Neuronal stem cell (in vitro differentiated cells): Measurements from ENCODE around the gene CASZ1.
A peak's percentile ranks its signal among the peaks of the same experiment; 100 is the strongest.

Experiments
- DNase-seq: peaks from one replicate; pipeline ENCODE4 v3.0.0-alpha.2; 2013; ENCODE audit warnings: low spot score
- H2AFZ ChIP-seq: one replicate; pipeline ENCODE4 v1.6.1; 2013; ENCODE audit warnings: mild to moderate bottlenecking, low read length, inconsistent platforms
- H2AK5ac ChIP-seq: 2 replicates; pipeline ENCODE4 v1.6.1; 2013; ENCODE audit warnings: low read depth, mild to moderate bottlenecking, inconsistent platforms, low read length, moderate library complexity, mixed read lengths
- H2BK120ac ChIP-seq: 2 replicates; pipeline ENCODE4 v1.6.1; 2013; ENCODE audit warnings: low read depth, mild to moderate bottlenecking, inconsistent platforms, low read length, moderate library complexity, mixed read lengths
- H2BK12ac ChIP-seq: one replicate; pipeline ENCODE4 v1.6.1; 2013; ENCODE audit warnings: low read length, inconsistent platforms
- H2BK15ac ChIP-seq: 2 replicates; pipeline ENCODE4 v1.6.1; 2013; ENCODE audit warnings: mild to moderate bottlenecking, low read length, inconsistent platforms, mixed read lengths
- H2BK5ac ChIP-seq: one replicate; pipeline ENCODE4 v1.6.1; 2013; ENCODE audit warnings: inconsistent platforms, mild to moderate bottlenecking, low read length, moderate library complexity
- H3K14ac ChIP-seq: one replicate; pipeline ENCODE4 v1.6.1; 2013; ENCODE audit warnings: low read length, inconsistent platforms
- H3K18ac ChIP-seq: 2 replicates; pipeline ENCODE4 v1.6.1; 2013; ENCODE audit warnings: low read length, inconsistent platforms
- H3K23ac ChIP-seq: 2 replicates; pipeline ENCODE4 v1.6.1; 2013; ENCODE audit warnings: low read depth, mild to moderate bottlenecking, mixed read lengths, low read length, inconsistent platforms; ENCODE audit not compliant: poor library complexity
- H3K27ac ChIP-seq: replicated peaks from 3 replicates; pipeline ENCODE4 v1.5.1; 2013; ENCODE audit warnings: low read length, inconsistent platforms
- H3K27me3 ChIP-seq, 3 experiments: 2 replicates each; pipeline ENCODE4 v1.6.1; 2013; ENCODE audit warnings: low read length in 3 of 3, mild to moderate bottlenecking in 2 of 3, inconsistent platforms in 1 of 3, low read depth in 1 of 3, mixed read lengths in 1 of 3, moderate library complexity in 1 of 3; ENCODE audit not compliant: control insufficient read depth in 3 of 3, insufficient read depth in 3 of 3
- H3K36me3 ChIP-seq, 2 donors: replicated peaks in 1 of 2; 2 replicates each; pipeline ENCODE4 v1.6.1; 2013; ENCODE audit warnings: low read length in 2 of 2; ENCODE audit not compliant: control insufficient read depth in 2 of 2, insufficient read depth in 2 of 2
- H3K4ac ChIP-seq: 2 replicates; pipeline ENCODE4 v1.6.1; 2013; ENCODE audit warnings: inconsistent platforms, mild to moderate bottlenecking, low read length, moderate library complexity
- H3K4me1 ChIP-seq, 2 donors: 1 replicate in 1 of 2; 2 replicates in 1 of 2; pipeline ENCODE4 v1.6.1; 2013; ENCODE audit warnings: low read length in 2 of 2, low read depth in 1 of 2; ENCODE audit not compliant: control insufficient read depth in 2 of 2, insufficient read depth in 1 of 2
- H3K4me2 ChIP-seq: one replicate; pipeline ENCODE4 v1.6.1; 2013; ENCODE audit warnings: mild to moderate bottlenecking, low read length, inconsistent platforms; ENCODE audit not compliant: insufficient read depth, poor library complexity, severe bottlenecking
- H3K4me3 ChIP-seq, 2 donors: 2 replicates each; pipeline ENCODE4 v1.5.1; 2013; ENCODE audit warnings: low read length in 2 of 2, mild to moderate bottlenecking in 2 of 2, inconsistent platforms in 1 of 2, moderate library complexity in 1 of 2
- H3K79me1 ChIP-seq: one replicate; pipeline ENCODE4 v1.6.1; 2013; ENCODE audit warnings: low read depth, mild to moderate bottlenecking, inconsistent platforms, low read length, moderate library complexity
- H3K9ac ChIP-seq: one replicate; pipeline ENCODE4 v1.6.1; 2013; ENCODE audit warnings: mild to moderate bottlenecking, low read depth, low read length, inconsistent platforms; ENCODE audit not compliant: poor library complexity
- H3K9me3 ChIP-seq, 2 donors: replicated peaks in 1 of 2; 2 replicates each; pipeline versions ENCODE3 to v1.6.1; 2013; ENCODE audit warnings: low read length in 2 of 2, mild to moderate bottlenecking in 2 of 2, inconsistent platforms in 1 of 2, low read depth in 1 of 2, mixed read lengths in 1 of 2, moderate library complexity in 1 of 2; ENCODE audit not compliant: control insufficient read depth in 2 of 2, insufficient read depth in 1 of 2
- H4K8ac ChIP-seq: one replicate; pipeline ENCODE4 v1.6.1; 2013; ENCODE audit warnings: low read depth, mild to moderate bottlenecking, inconsistent platforms, low read length, moderate library complexity
- H4K91ac ChIP-seq: one replicate; pipeline ENCODE4 v1.6.1; 2013; ENCODE audit warnings: low read length, low read depth, mild to moderate bottlenecking, inconsistent platforms; ENCODE audit not compliant: poor library complexity
- WGBS, 2 donors: extraction: QIAGEN DNeasy Blood & Tissue Kit; methylation state at CpG; one replicate each; pipeline ENCODE4 v1.1.7; 2013; ENCODE audit warnings: missing lambda C conversion rate in 2 of 2, mixed read lengths in 1 of 2; ENCODE audit not compliant: insufficient read length in 2 of 2, insufficient replicate concordance in 1 of 2; ENCODE audit errors: extremely low coverage in 2 of 2; 5-methylcytosine and 5-hydroxymethylcytosine counted together

Gene CASZ1

GRCh38 chr1:10771789-10772188, 24.7 kb downstream of the CASZ1 start:
- DNase-seq = no peak

GRCh38 chr1:10768552-10768951, 27.9 kb downstream of the CASZ1 start:
- Histone ChIP-seq H3K27ac (no peak overlapping the region), H4K91ac (no peak overlapping the region), H3K4me1 (peaks cover 0 to 16% of the 10 kb centered on the region in 2 donors), H3K36me3 (no peaks in the 10 kb centered on the region), H3K14ac (no peak overlapping the region), H2AK5ac (peak overlapping the region; percentile 22), H3K18ac (peak overlapping the region; percentile 51), H2BK15ac (no peak overlapping the region), H3K27me3 (peaks cover 0 to 21% (median 0%) of the 10 kb centered on the region in 3 experiments), H3K4me2 (no peak overlapping the region), H3K79me1 (peaks cover 3% of the 10 kb centered on the region), H2BK5ac (no peak overlapping the region), H2AFZ (no peak overlapping the region), H4K8ac (no peak overlapping the region), H3K4ac (no peak overlapping the region), H2BK12ac (no peak overlapping the region), H3K23ac (peak overlapping the region; percentile 12), H3K4me3 (no peak overlapping the region), H3K9ac (no peak overlapping the region), H3K9me3 (no peaks in the 10 kb centered on the region), H2BK120ac (no peak overlapping the region)
- WGBS, 2 donors = no CpG with 5 or more reads among the region's 7 CpGs
- no peak for DNase-seq

More at GRCh38 chr1:10771789-10772188, 24.7 kb downstream of the CASZ1 start:
- Histone ChIP-seq H3K9ac (no peak overlapping the region), H3K27ac (no peak overlapping the region), H3K4me1 (peaks cover 0 to 10% of the 10 kb centered on the region in 2 donors), H4K91ac (no peak overlapping the region), H2BK5ac (no peak overlapping the region), H3K79me1 (peaks cover 2% of the 10 kb centered on the region), H2AFZ (no peak overlapping the region), H3K4me3 (no peak overlapping the region), H3K18ac (peak overlapping the region; percentile 59), H3K9me3 (no peaks in the 10 kb centered on the region), H4K8ac (no peak overlapping the region), H3K23ac (no peak overlapping the region), H2BK15ac (no peak overlapping the region), H3K36me3 (no peaks in the 10 kb centered on the region), H3K4ac (no peak overlapping the region), H3K14ac (no peak overlapping the region), H2AK5ac (no peak overlapping the region), H2BK12ac (no peak overlapping the region), H3K27me3 (peaks cover 0 to 46% (median 0%) of the 10 kb centered on the region in 3 experiments), H3K4me2 (no peak overlapping the region), H2BK120ac (no peak overlapping the region)
- no CpG with 5 or more reads among the region's 8 CpGs for WGBS, 2 donors

GRCh38 chr1:10767282-10767681, 29.2 kb downstream of the CASZ1 start:
- H3K23ac ChIP-seq = no peak overlapping the region
- H3K4ac ChIP-seq = no peak overlapping the region
- peaks cover 3% of the 10 kb centered on the region for H3K79me1 ChIP-seq
- no peak overlapping the region for H3K9ac ChIP-seq
- H3K4me1 ChIP-seq = peaks cover 0 to 16% of the 10 kb centered on the region in 2 donors
- no peak overlapping the region for H2BK120ac ChIP-seq
- no peaks in the 10 kb centered on the region for H3K9me3 ChIP-seq
- H2BK5ac ChIP-seq = no peak overlapping the region
- no peak overlapping the region for H2BK15ac ChIP-seq
- no peak overlapping the region for H3K14ac ChIP-seq
- no CpG with 5 or more reads among the region's 9 CpGs for WGBS, 2 donors
- H3K36me3 ChIP-seq = no peaks in the 10 kb centered on the region
- no peak overlapping the region for H3K4me2 ChIP-seq
- H3K27ac ChIP-seq = no peak overlapping the region
- H3K18ac ChIP-seq = peak overlapping the region; percentile 49
- H3K4me3 ChIP-seq = no peak overlapping the region
- no peak overlapping the region for H4K91ac ChIP-seq
- H4K8ac ChIP-seq = no peak overlapping the region
- H2AFZ ChIP-seq = no peak overlapping the region
- peaks cover 0 to 25% (median 0%) of the 10 kb centered on the region in 3 experiments for H3K27me3 ChIP-seq
- H2AK5ac ChIP-seq = no peak overlapping the region
- no peak for DNase-seq
- no peak overlapping the region for H2BK12ac ChIP-seq

GRCh38 chr1:10765734-10766478, 30.5 kb downstream of the CASZ1 start:
- Histone ChIP-seq H3K4me1 (peaks cover 9 to 18% of the 10 kb centered on the region in 2 donors), H3K4me3 (no peak overlapping the region), H4K8ac (no peak overlapping the region), H3K14ac (no peak overlapping the region), H3K79me1 (peaks cover 3% of the 10 kb centered on the region), H3K4me2 (no peak overlapping the region), H3K4ac (no peak overlapping the region), H3K23ac (no peak overlapping the region), H3K9me3 (no peaks in the 10 kb centered on the region), H2BK120ac (no peak overlapping the region), H3K27ac (no peak overlapping the region), H3K9ac (no peak overlapping the region), H2AK5ac (no peak overlapping the region), H2AFZ (no peak overlapping the region), H2BK5ac (no peak overlapping the region), H3K36me3 (no peaks in the 10 kb centered on the region), H4K91ac (no peak overlapping the region), H3K27me3 (peaks cover 0 to 21% (median 0%) of the 10 kb centered on the region in 3 experiments), H2BK12ac (no peak overlapping the region), H2BK15ac (no peak overlapping the region), H3K18ac (no peak overlapping the region)
- no CpG with 5 or more reads among the region's 17 CpGs for WGBS, 2 donors
- DNase-seq = no peak
